Fibroblast of skin of scalp (primary cell): ENCODE measurements around the gene CMSS1.

ENCODE experiments used
- DNase-seq: peaks from one replicate; pipeline ENCODE4 v3.0.0-alpha.2; 2013

The CMSS1 gene

GRCh38 chr3:99854756-99855298, 37.2 kb downstream of the CMSS1 start:
- DNase-seq = no peak

DNA sequence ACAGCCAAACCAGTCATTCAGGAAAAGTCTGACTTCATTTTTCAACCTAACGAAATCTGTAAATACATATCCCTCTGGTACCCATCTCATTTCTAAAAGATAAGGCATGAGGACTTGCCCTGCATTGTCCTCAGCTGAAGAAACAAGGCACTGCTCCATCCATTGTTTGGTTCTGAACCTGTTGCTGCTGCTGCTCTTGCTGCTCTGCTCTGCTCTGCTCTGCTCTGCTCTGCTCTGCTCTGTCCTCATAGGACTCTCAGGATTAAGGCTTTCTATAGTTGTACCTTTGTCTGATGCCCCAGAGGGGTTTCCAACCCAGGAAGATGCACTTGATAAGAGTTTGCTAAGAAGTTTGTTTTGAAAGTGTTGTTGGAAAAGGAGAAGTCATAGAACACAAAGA, 38.2 kb downstream of the CMSS1 start:
- DNase-seq = no peak

GRCh38 chr3:99856437-99857220, 39.0 kb downstream of the CMSS1 start:
- no peak for DNase-seq

DNA sequence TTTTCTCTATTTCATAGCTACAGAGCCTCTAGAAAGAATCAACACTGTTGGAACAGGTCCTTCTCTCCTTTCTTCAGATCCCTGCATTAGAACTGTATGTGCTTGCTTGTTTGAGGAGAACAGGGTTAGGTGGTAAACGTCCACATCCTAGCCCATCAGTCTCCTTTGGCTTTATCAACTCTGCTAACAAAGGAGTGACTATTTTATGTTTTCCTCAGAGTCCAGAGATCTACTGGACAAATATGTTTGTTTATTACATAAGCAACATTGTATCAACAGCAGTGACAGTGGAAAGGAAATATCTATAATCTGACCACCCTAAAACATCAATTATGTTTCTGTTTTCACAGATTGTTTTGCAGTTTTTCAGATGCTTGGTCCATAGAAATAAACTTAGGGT, 39.6 kb downstream of the CMSS1 start:
- DNase-seq = no peak

DNA sequence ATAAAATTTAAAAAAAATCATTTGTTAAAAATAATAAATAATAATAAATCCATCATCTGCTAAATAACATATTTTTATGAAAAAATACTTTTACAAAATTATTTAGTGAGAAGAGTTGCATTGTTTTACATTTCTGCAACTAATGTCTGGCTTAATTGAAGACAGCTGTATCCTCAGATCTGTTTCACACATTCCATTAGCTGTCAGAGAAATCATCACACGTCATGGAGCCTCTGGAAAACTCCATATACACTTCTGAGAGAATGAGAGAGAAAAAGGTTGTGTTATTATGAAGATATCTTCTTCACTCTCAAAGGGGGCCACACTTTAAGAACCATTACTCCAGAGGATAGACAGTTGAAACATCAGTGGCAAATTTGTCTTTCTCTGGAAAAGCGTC, 40.8 kb downstream of the CMSS1 start:
- peak; percentile 74 for DNase-seq

- DNase-seq = peak; percentile 97
Observed at GRCh38 chr3:99859825-99860224, 42.2 kb downstream of the CMSS1 start.

- DNase-seq = no peak
Observed at GRCh38 chr3:99861216-99861615, 43.6 kb downstream of the CMSS1 start.

GRCh38 chr3:99862208-99862607, 44.5 kb downstream of the CMSS1 start:
- peak; percentile 89 for DNase-seq

DNA sequence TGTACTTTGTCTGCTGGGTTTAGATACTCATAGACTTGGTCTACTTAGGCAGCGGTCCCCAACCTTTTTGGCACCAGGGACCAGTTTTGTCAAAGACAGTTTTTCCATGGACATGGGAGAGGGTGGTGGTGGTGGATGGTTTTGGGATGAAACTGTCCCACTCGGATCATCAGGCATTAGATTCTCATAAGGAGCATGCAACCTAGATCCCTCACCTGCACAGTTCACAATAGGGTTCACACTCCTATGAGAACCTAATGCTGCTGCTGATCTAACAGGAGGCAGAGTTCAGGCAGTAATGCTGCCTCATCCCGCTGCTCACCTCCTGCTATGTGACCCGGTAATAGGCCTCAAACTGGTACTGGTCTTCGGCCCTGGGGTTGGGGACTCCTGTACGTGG, 45.3 kb downstream of the CMSS1 start:
- DNase-seq = no peak

DNA sequence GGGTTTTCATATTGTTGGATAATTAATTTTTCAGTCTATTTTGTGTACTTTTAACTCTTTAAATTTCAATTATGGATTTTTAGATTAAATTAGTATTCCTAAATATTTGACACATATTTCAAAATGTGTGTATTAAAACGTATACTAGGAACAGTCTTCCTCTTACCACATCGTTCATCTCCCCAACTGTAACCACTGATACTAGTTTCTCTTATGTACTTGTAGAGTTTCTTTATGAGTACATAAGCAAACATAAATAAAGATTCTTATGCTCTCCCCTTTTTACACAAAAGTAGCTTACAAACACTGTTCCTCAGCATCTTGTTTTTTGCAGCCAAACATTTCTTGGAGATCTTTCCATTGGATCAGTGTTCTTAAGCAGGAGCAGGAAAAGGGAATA, 45.9 kb downstream of the CMSS1 start:
- DNase-seq = no peak

- DNase-seq = no peak
Observed at GRCh38 chr3:99864289-99864688, 46.6 kb downstream of the CMSS1 start.

GRCh38 chr3:99865321-99865720, 47.7 kb downstream of the CMSS1 start:
- DNase-seq = peak; percentile 89

GRCh38 chr3:99866261-99866761, 48.6 kb downstream of the CMSS1 start:
- DNase-seq = peak; percentile 79

DNA sequence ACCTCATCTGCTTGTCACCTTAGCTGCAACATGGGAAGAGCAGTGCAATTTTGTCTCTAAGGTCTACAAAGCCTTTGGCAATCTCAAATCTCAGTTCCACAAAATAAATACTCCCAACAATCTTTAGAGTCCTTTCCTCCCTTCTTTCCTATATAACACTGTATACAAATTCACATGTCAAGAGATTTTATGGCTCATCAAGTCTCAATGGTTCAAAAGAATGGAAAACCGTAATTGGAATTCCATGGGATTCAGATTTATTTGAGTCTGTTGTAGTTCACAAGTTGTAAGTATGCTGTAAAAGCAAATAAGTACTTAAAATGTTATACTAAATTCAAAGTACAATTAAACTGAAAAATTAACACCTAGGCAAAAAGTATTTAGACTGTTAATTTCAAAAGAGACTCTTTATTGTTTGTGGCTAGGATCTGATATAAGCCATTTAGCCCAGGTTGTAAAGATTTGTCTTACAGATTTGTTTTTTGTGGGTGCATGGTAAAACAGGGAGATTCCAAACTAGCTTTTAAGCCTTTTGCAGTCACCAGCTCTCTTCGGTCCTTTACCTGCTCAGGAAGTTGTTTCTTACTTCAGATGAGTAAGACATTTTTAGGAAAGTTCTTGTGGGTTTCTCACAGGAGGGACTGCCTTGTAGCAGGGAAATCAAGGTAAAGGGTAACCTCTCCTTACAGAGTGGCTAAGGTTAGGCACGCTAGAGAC, 50.1 kb downstream of the CMSS1 start:
- no peak for DNase-seq

- peak; percentile 52 for DNase-seq
Observed at GRCh38 chr3:99868311-99868646, 50.6 kb downstream of the CMSS1 start.

GRCh38 chr3:99869621-99870020, 52.0 kb downstream of the CMSS1 start:
- DNase-seq = no peak

GRCh38 chr3:99870712-99871111, 53.0 kb downstream of the CMSS1 start:
- no peak for DNase-seq

GRCh38 chr3:99871231-99872045, 53.8 kb downstream of the CMSS1 start:
- no peak for DNase-seq

GRCh38 chr3:99872923-99873254, 55.2 kb downstream of the CMSS1 start:
- no peak for DNase-seq

DNA sequence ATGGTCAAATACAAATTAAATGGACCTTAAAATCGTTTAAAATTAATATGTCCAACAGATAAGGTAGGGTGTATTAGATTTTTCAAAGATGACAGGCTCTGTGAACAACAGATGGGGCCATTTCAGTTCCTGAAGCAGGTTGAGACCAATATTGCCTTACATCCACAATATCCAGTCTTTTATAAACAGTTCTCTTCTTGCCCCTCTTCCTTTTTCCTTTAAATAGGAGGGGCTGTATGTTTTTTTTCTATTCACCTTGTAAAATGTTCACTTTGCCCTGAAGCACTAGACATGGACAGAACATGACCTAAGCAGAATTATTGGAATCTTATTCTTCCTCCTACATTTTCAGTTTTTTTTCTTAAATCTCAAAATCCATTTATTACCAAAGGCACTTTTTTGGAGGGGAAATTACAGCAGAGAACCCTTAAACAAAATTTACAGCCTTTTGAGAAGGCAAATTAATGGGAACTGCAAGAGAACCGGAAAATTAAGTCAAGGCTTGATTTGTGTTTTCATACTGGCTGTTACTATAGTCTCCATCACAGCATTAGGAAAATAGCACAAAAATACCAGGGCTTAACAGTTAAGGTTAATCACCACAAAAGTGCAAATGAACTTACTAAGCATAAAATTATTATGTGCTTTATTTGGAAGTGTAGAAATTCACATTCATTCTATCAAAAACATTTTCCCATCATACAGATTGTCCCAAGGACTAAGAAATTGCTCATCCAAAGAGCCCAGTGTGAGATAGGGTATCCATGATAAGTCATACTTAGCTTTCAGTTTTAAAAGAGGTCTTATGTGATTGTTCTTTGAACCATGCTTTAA, 55.8 kb downstream of the CMSS1 start:
- no peak for DNase-seq

DNA sequence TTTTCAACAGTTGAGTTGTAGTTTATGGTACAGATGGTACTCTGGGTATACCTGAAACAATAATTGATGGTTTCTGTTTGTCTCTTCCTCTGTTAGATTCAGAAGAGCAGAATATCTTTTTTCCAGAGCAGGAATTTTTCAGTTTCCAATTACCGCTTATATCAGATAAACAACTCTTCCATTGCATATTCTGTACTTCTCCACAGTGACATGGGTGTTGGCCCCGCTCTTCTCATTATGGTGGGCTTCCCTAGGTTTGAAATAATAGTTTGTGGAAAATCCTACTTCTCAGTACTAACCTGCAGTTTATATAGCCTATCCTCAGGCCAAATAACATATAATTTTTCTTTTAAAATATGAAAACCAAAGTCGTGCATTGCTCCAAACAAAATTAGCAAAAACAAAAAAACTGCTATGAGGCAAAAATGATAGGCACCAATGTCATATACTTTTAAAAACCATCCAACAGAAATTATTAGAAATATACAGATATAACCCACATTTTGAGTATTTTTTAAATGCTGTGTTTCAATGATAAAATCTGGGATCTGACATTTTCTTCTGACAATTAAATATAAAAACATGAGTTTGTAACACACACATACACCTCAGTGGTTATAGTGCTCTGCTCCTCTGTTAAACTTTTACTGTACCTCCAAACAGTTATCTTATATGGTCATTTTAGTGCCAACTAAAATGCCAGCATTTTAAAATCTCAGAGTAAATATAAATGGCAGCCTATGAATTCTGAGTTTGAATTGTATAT, 56.8 kb downstream of the CMSS1 start:
- no peak for DNase-seq
